HepG2 (cell line): ENCODE data around the gene TEX261. TPM values are rescaled to one million over a fixed set of nuclear protein-coding genes. Genes with fewer than 3 reads are reported as not detected.

Source experiments
- ATAC-seq: fragments of 200-7000 bp; cut with Tn5 transposase; 3 replicates; pipeline ENCODE4 v1.9.1; 2020; ENCODE audit warnings: mild to moderate bottlenecking, moderate library complexity
- BruUV-seq: library from RNA; stranded (reverse); fragments of 400-500 nt; replicated peaks from 2 replicates; lab custom pipeline; 2021; lab: Mats Ljungman, UMichigan
- CTCF ChIA-PET: fragments of 300-600 bp; formaldehyde crosslinking; extraction: SDS; loops from one replicate; lab custom pipeline; 2021; ENCODE audit warnings: low total read pairs, inconsistent platforms, low intra/inter-chr PET ratio; lab: Yijun Ruan, JAX
- POLR2A ChIA-PET: fragments of 350-600 bp; sonication (Branson Sonifier 250); formaldehyde crosslinking; loops from one replicate; lab custom pipeline; 2020; ENCODE audit warnings: antibody characterized with exemption, inconsistent platforms; lab: Yijun Ruan, JAX
- DNase-seq: peaks from one replicate; pipeline ENCODE4 v3.0.0-alpha.2; 2015; ENCODE audit warnings: low spot score
- FAIRE-seq: peaks from 3 replicates; lab custom pipeline; 2011; peaks lifted over from hg19 to GRCh38; lab: Jason Lieb, UNC
- H2AFZ ChIP-seq: one replicate; pipeline ENCODE4 v1.6.1; 2011; ENCODE audit warnings: low read length, inconsistent platforms
- H3K27ac ChIP-seq: fragments of 300-600 bp; 3 replicates; pipeline ENCODE4 v1.8.0; 2011; ENCODE audit warnings: mixed run types, mild to moderate bottlenecking, mixed read lengths, low read length, inconsistent platforms; ENCODE audit not compliant: insufficient read depth; ENCODE audit errors: extremely low read length
- H3K27me3 ChIP-seq, 2 experiments: fragments of 200-600 bp in 1 of 2; 2 replicates in 1 of 2; 3 replicates in 1 of 2; pipeline versions ENCODE4 v1.6.0 to v1.8.0; 2011; ENCODE audit warnings: low read length in 2 of 2, mild to moderate bottlenecking in 2 of 2, moderate library complexity in 2 of 2, inconsistent platforms in 1 of 2; ENCODE audit not compliant: insufficient read depth in 2 of 2, control insufficient read depth in 1 of 2
- H3K36me3 ChIP-seq, 2 experiments: fragments of 200-600 bp in 1 of 2; replicated peaks in 1 of 2; 2 replicates in 1 of 2; 3 replicates in 1 of 2; pipeline versions ENCODE4 v1.5.1 to v1.8.0; 2011; ENCODE audit warnings: low read length in 2 of 2, inconsistent platforms in 1 of 2; ENCODE audit not compliant: insufficient read depth in 2 of 2, control insufficient read depth in 1 of 2
- H3K4me1 ChIP-seq: 2 replicates; pipeline ENCODE4 v1.5.1; 2012; ENCODE audit warnings: low read length, inconsistent platforms; ENCODE audit not compliant: insufficient read depth
- H3K4me2 ChIP-seq: 2 replicates; pipeline ENCODE4 v1.6.0; 2011; ENCODE audit warnings: low read depth, low read length, inconsistent platforms
- H3K4me3 ChIP-seq, 3 experiments: fragments of 200-600 bp in 1 of 3; sonication (generic), shearing (Covaris generic) in 1 of 3; replicated peaks in 1 of 3; 2 replicates each; pipeline ENCODE4 v1.5.1; 2011 to 2016; ENCODE audit warnings: low read length in 3 of 3, inconsistent platforms in 2 of 3, low read depth in 2 of 3, mild to moderate bottlenecking in 2 of 3, control low read depth in 1 of 3, mixed read lengths in 1 of 3; ENCODE audit not compliant: insufficient read depth in 1 of 3
- H3K79me2 ChIP-seq: one replicate; pipeline ENCODE4 v1.6.1; 2011; ENCODE audit warnings: low read length, inconsistent platforms; ENCODE audit not compliant: insufficient read depth
- H3K9ac ChIP-seq: 2 replicates; pipeline ENCODE4 v1.6.0; 2011; ENCODE audit warnings: mild to moderate bottlenecking, low read depth, low read length, inconsistent platforms; ENCODE audit not compliant: insufficient read depth
- H3K9me3 ChIP-seq: 2 replicates; pipeline ENCODE4 v1.5.1; 2012; ENCODE audit warnings: mild to moderate bottlenecking, low read length
- H4K20me1 ChIP-seq: 2 replicates; pipeline ENCODE4 v1.6.0; 2011; ENCODE audit warnings: inconsistent platforms, mild to moderate bottlenecking, low read length, moderate library complexity; ENCODE audit not compliant: insufficient read depth
- CREBL2 ChIP-seq: sonication (generic); formaldehyde crosslinking; IDR thresholded peaks from 2 replicates; pipeline ENCODE4 v1.8.1; 2023; ENCODE audit warnings: missing genetic modification reagents, mild to moderate bottlenecking, borderline replicate concordance
- CSRNP1 ChIP-seq: sonication (generic); formaldehyde crosslinking; IDR thresholded peaks from 2 replicates; pipeline ENCODE4 v1.8.1; 2023; ENCODE audit warnings: mild to moderate bottlenecking, missing genetic modification reagents
- HOXA9 ChIP-seq: sonication (generic); formaldehyde crosslinking; IDR thresholded peaks from 2 replicates; pipeline ENCODE4 v1.8.1; 2022; ENCODE audit warnings: missing genetic modification reagents, mild to moderate bottlenecking, moderate library complexity, borderline replicate concordance
- NAIF1 ChIP-seq: sonication (generic); formaldehyde crosslinking; IDR thresholded peaks from 2 replicates; pipeline ENCODE4 v1.5.0; 2020; ENCODE audit warnings: mild to moderate bottlenecking, missing genetic modification reagents, borderline replicate concordance
- TRIM24 ChIP-seq: sonication (generic); formaldehyde crosslinking; IDR thresholded peaks from 2 replicates; pipeline ENCODE4 v1.8.0; 2022; ENCODE audit warnings: mild to moderate bottlenecking, missing genetic modification reagents
- ZNF710 ChIP-seq: sonication (generic); formaldehyde crosslinking; IDR thresholded peaks from 2 replicates; pipeline ENCODE4 v1.5.0; 2020; ENCODE audit warnings: mild to moderate bottlenecking, missing genetic modification reagents, borderline replicate concordance
- ZNF879 ChIP-seq: sonication (generic); formaldehyde crosslinking; IDR thresholded peaks from 2 replicates; pipeline ENCODE4 v1.8.1; 2023; ENCODE audit warnings: missing genetic modification reagents
- WGBS: methylation state at CpG from one replicate; pipeline ENCODE4 v1.1.6; 2017; ENCODE audit warnings: low lambda C conversion rate; 5-methylcytosine and 5-hydroxymethylcytosine counted together
- in situ Hi-C: cut with HindIII; loops from 2 replicates; pipeline ENCODE4 v1.10.0; 2017; ENCODE audit warnings: low pct_unique_long_range_greater_than_20kb; ENCODE audit not compliant: extremely low pct_ligation_motif_present
- intact Hi-C: fragments of 100-400 bp; cut with micrococcal nuclease; formaldehyde crosslinking; loops from one replicate; pipeline ENCODE4 v1.10.0; 2022; ENCODE audit not compliant: unreplicated experiment
- polyA plus RNA-seq, 8 experiments: library from polyadenylated mRNA; depleted of rRNA in 3 of 8; stranded (reverse) in 7 of 8; unstranded in 1 of 8; fragments of >200 nt; fragmentation: Illumina TruSeq in 4 of 8; extraction: Trizol in 4 of 8; gene quantifications; 2 replicates each; pipeline versions ENCODE4 v1.2.1 to v1.2.3, GENCODE V29; 2011 to 2016; ENCODE audit warnings: low read depth in 4 of 8, missing spikeins in 1 of 8, mixed read lengths in 1 of 8; ENCODE audit not compliant: insufficient read depth in 1 of 8
- total RNA-seq, 5 experiments: library from RNA; depleted of rRNA; stranded (reverse); fragments of >200 nt; fragmentation: Illumina TruSeq; extraction: Trizol; gene quantifications; 2 replicates each; pipeline ENCODE4 v1.2.3, GENCODE V29; 2016; ENCODE audit warnings: low read depth in 1 of 5

The TEX261 gene
- total and polyA plus RNA-seq, 2 of the 13 experiments (the other 11 are each of a cell fraction or from before 2014, with no cell fraction given): 43.8 to 78.7 TPM

- Histone ChIP-seq H3K9me3 (no peaks in the 10 kb centered on the region), H3K27ac (no peak overlapping the region), H3K4me1 (peaks cover 41% of the 10 kb centered on the region), H3K4me3 (no peak overlapping the region), H3K4me2 (no peak overlapping the region), H2AFZ (no peak overlapping the region), H3K9ac (no peak overlapping the region), H3K36me3 (no peaks in the 10 kb centered on the region), H4K20me1 (no peaks in the 10 kb centered on the region), H3K27me3 (no peaks in the 10 kb centered on the region; a peak in 1 of 5 replicates), H3K79me2 (no peaks in the 10 kb centered on the region)
- FAIRE-seq (no peak), ATAC-seq (no peak), DNase-seq (no peak)
- TF ChIP-seq CSRNP1 (CRISPR knock-in tag): no peak
- TF ChIP-seq ZNF879 (CRISPR knock-in tag): no peak
- TF ChIP-seq CREBL2 (CRISPR knock-in tag): no peak
- TF ChIP-seq NAIF1 (CRISPR knock-in tag): no peak
- TF ChIP-seq HOXA9 (CRISPR knock-in tag): no peak
- no peak for TF ChIP-seq TRIM24 (CRISPR knock-in tag)
- no peak for TF ChIP-seq ZNF710
- 48% methylated on average over 5 of the region's 5 CpGs for WGBS
- CTCF ChIA-PET: no interaction called here
- no TSS peak for BruUV-seq
- in situ Hi-C loops (no loop called here), intact Hi-C loops (no loop called here)
- POLR2A ChIA-PET: no interaction called here
Observed at GRCh38 chr2:70941701-70942100, 53.0 kb downstream of the TEX261 start.
